SH-SY5Y (cell line): ENCODE data around the gene NFKB1.

Source experiments
- GATA2 ChIP-seq: IDR thresholded peaks from 2 replicates; pipeline ENCODE4 v1.6.1; 2011; ENCODE audit warnings: mild to moderate bottlenecking, low read depth, low read length
- GATA3 ChIP-seq: IDR thresholded peaks from 2 replicates; pipeline ENCODE4 v1.6.1; 2011; ENCODE audit warnings: low read depth, mild to moderate bottlenecking, low read length, moderate library complexity

GRCh38 chr4:102537269-102537668 is 36.1 kb downstream of the NFKB1 start:
- TF ChIP-seq GATA2 (no peak), GATA3 (no peak)
